Right atrium auricular region (tissue), 2 donors: ENCODE results near the gene ULK2. TPM values are rescaled to one million over a fixed set of nuclear protein-coding genes. Genes with fewer than 3 reads are reported as not detected.

Experiments used
- DNase-seq: peaks from one replicate; pipeline ENCODE4 v3.0.0-alpha.2; 2019; ENCODE audit warnings: low spot score
- H3K27ac ChIP-seq, 2 donors: fragments of 200-600 bp; sonication (generic); 1 replicate in 1 of 2; 2 replicates in 1 of 2; pipeline ENCODE4 v1.5.1; 2016 to 2019
- H3K27me3 ChIP-seq, 2 donors: fragments of 200-600 bp; sonication (generic); one replicate each; pipeline versions ENCODE4 v1.5.1 to v1.6.0; 2017 to 2019
- H3K36me3 ChIP-seq: fragments of 200-600 bp; sonication (generic); one replicate; pipeline ENCODE4 v1.5.1; 2016
- H3K4me1 ChIP-seq, 2 donors: fragments of 200-600 bp; sonication (generic); one replicate each; pipeline versions ENCODE4 v1.5.1 to v1.6.0; 2017 to 2019
- H3K4me3 ChIP-seq, 2 donors: fragments of 200-600 bp; sonication (generic); 1 replicate in 1 of 2; 2 replicates in 1 of 2; pipeline ENCODE4 v1.5.1; 2017 to 2019; ENCODE audit warnings: mild to moderate bottlenecking in 1 of 2, moderate library complexity in 1 of 2
- H3K9me3 ChIP-seq, 2 donors: fragments of 200-600 bp; sonication (generic); one replicate each; pipeline ENCODE4 v1.5.1; 2019
- CTCF ChIP-seq, 2 donors: fragments of 200-600 bp; sonication (generic); IDR thresholded peaks; one replicate each; pipeline ENCODE4 v1.5.1; 2019; ENCODE audit warnings: antibody characterized with exemption in 2 of 2
- total RNA-seq, 2 donors: library from RNA; depleted of rRNA; stranded (reverse); fragments of >200 nt; gene quantifications; one replicate each; pipeline ENCODE4 v1.1.0, GENCODE V29; 2016

Gene ULK2
- total RNA-seq, 2 donors from 2014 or later = 18.4 to 20.3 TPM

- Histone ChIP-seq H3K9me3 (no peaks in the 10 kb centered on the region), H3K4me1 (peaks cover 0 to 15% of the 10 kb centered on the region in 2 donors), H3K4me3 (no peak overlapping the region), H3K27ac (no peak overlapping the region), H3K36me3 (no peaks in the 10 kb centered on the region), H3K27me3 (no peaks in the 10 kb centered on the region)
- TF ChIP-seq CTCF (IDR thresholded peaks at IDR 0.05) = no peak
- no peak for DNase-seq
These were observed 121.2 kb downstream of the ULK2 start for GRCh38 chr17:19746517-19746916.

GRCh38 chr17:19744922-19745757 is 122.6 kb downstream of the ULK2 start:
- peak; percentile 93 for DNase-seq
- Histone ChIP-seq H3K27ac (peak overlapping the region in 1 of 2 donors; percentile 66), H3K4me1 (peaks cover 0 to 15% of the 10 kb centered on the region in 2 donors), H3K27me3 (no peaks in the 10 kb centered on the region), H3K4me3 (peak overlapping the region; percentile 40 to 65), H3K36me3 (no peaks in the 10 kb centered on the region), H3K9me3 (no peaks in the 10 kb centered on the region)
- peak; percentile 95 for TF ChIP-seq CTCF (IDR thresholded peaks at IDR 0.05)

GRCh38 chr17:19744492-19744891 is 123.2 kb downstream of the ULK2 start:
- H3K36me3 ChIP-seq = no peaks in the 10 kb centered on the region
- peak overlapping the region; percentile 40 to 65 for H3K4me3 ChIP-seq
- H3K27ac ChIP-seq = peak overlapping the region in 1 of 2 donors; percentile 66
- peaks cover 0 to 15% of the 10 kb centered on the region in 2 donors for H3K4me1 ChIP-seq
- H3K27me3 ChIP-seq = no peaks in the 10 kb centered on the region
- no peak for DNase-seq
- H3K9me3 ChIP-seq = no peaks in the 10 kb centered on the region
- no peak for TF ChIP-seq CTCF (IDR thresholded peaks at IDR 0.05)

- Histone ChIP-seq H3K4me1 (peaks cover 0 to 15% of the 10 kb centered on the region in 2 donors), H3K27ac (no peak overlapping the region), H3K27me3 (no peaks in the 10 kb centered on the region), H3K4me3 (no peak overlapping the region), H3K36me3 (no peaks in the 10 kb centered on the region), H3K9me3 (no peaks in the 10 kb centered on the region)
- no peak for TF ChIP-seq CTCF (IDR thresholded peaks at IDR 0.05)
- no peak for DNase-seq
These were observed 124.3 kb downstream of the ULK2 start for GRCh38 chr17:19743101-19744100.

- Histone ChIP-seq H3K27ac (no peak overlapping the region), H3K4me3 (no peak overlapping the region), H3K27me3 (no peaks in the 10 kb centered on the region), H3K9me3 (no peaks in the 10 kb centered on the region), H3K4me1 (peaks cover 0 to 15% of the 10 kb centered on the region in 2 donors), H3K36me3 (no peaks in the 10 kb centered on the region)
- TF ChIP-seq CTCF (IDR thresholded peaks at IDR 0.05) = no peak
- DNase-seq = no peak
These were observed 125.2 kb downstream of the ULK2 start for GRCh38 chr17:19742495-19742894.
